Keratinocyte (primary cell): Measurements from ENCODE around the gene PRSS16. TPM values are rescaled to one million over a fixed set of nuclear protein-coding genes. Genes with fewer than 3 reads are reported as not detected.

ENCODE experiments used
- DNase-seq: peaks from one replicate; pipeline ENCODE4 v3.0.0-alpha.2; 2011; ENCODE audit warnings: low read depth, missing footprints, low spot score
- FAIRE-seq: peaks from 2 replicates; lab custom pipeline; 2011; peaks lifted over from hg19 to GRCh38; lab: Jason Lieb, UNC
- H2AFZ ChIP-seq: 2 replicates; pipeline ENCODE4 v1.6.0; 2012; ENCODE audit warnings: low read length, control low read depth, inconsistent platforms; ENCODE audit not compliant: control insufficient read depth
- H3K27ac ChIP-seq: 2 replicates; pipeline ENCODE4 v1.5.1; 2011; ENCODE audit warnings: low read length; ENCODE audit not compliant: control insufficient read depth, insufficient read depth
- H3K27me3 ChIP-seq: 3 replicates; pipeline ENCODE4 v1.6.0; 2011; ENCODE audit warnings: low read length; ENCODE audit not compliant: control insufficient read depth, insufficient read depth; ENCODE audit errors: extremely low read depth
- H3K36me3 ChIP-seq, 2 experiments: 2 replicates in 1 of 2; 3 replicates in 1 of 2; pipeline ENCODE4 v1.5.1; 2011; ENCODE audit warnings: low read length in 2 of 2, mild to moderate bottlenecking in 1 of 2; ENCODE audit not compliant: control insufficient read depth in 2 of 2, insufficient read depth in 2 of 2; ENCODE audit errors: extremely low read depth in 1 of 2
- H3K4me1 ChIP-seq: 3 replicates; pipeline ENCODE4 v1.5.1; 2011; ENCODE audit warnings: low read length; ENCODE audit not compliant: control insufficient read depth, insufficient read depth; ENCODE audit errors: extremely low read depth
- H3K4me2 ChIP-seq: 3 replicates; pipeline ENCODE4 v1.6.0; 2011; ENCODE audit warnings: low read depth, low read length; ENCODE audit not compliant: control insufficient read depth, insufficient read depth; ENCODE audit errors: extremely low read depth
- H3K4me3 ChIP-seq, 3 experiments: fragments of 200-600 bp in 1 of 3; sonication (generic) in 1 of 3; 2 replicates in 2 of 3; 3 replicates in 1 of 3; pipeline ENCODE4 v1.5.1; 2011 to 2016; ENCODE audit warnings: low read length in 3 of 3, mild to moderate bottlenecking in 3 of 3, control low read depth in 2 of 3, inconsistent platforms in 1 of 3, low read depth in 1 of 3, mixed read lengths in 1 of 3, mixed run types in 1 of 3, moderate library complexity in 1 of 3; ENCODE audit not compliant: control insufficient read depth in 2 of 3, insufficient read depth in 2 of 3; ENCODE audit errors: extremely low read depth in 1 of 3
- H3K79me2 ChIP-seq: 2 replicates; pipeline ENCODE4 v1.6.0; 2012; ENCODE audit warnings: low read length; ENCODE audit not compliant: control insufficient read depth, insufficient read depth
- H3K9ac ChIP-seq: 3 replicates; pipeline ENCODE4 v1.6.0; 2011; ENCODE audit warnings: low read length; ENCODE audit not compliant: control insufficient read depth, insufficient read depth; ENCODE audit errors: extremely low read depth
- H3K9me1 ChIP-seq: 3 replicates; pipeline ENCODE4 v1.6.0; 2011; ENCODE audit warnings: low read length; ENCODE audit not compliant: control insufficient read depth, insufficient read depth; ENCODE audit errors: extremely low read depth
- H3K9me3 ChIP-seq: 2 replicates; pipeline ENCODE4 v1.5.1; 2012; ENCODE audit warnings: low read depth, low read length; ENCODE audit not compliant: control insufficient read depth
- H4K20me1 ChIP-seq: 3 replicates; pipeline ENCODE4 v1.6.0; 2011; ENCODE audit warnings: low read length; ENCODE audit not compliant: control insufficient read depth, insufficient read depth; ENCODE audit errors: extremely low read depth
- EZH2 ChIP-seq: IDR thresholded peaks from one replicate; pipeline ENCODE4 v1.6.1; 2012; ENCODE audit warnings: inconsistent platforms, mild to moderate bottlenecking, low read length, moderate library complexity
- dilution Hi-C: fragments of 300-500 bp; cut with MboI; formaldehyde crosslinking; loops from one replicate; pipeline ENCODE4 v1.7.0; 2020; ENCODE audit warnings: low sequenced_read_pairs; ENCODE audit not compliant: extremely low pct_ligation_motif_present
- polyA plus RNA-seq, 5 experiments: library from polyadenylated mRNA; depleted of rRNA in 3 of 5; stranded (reverse) in 3 of 5; stranded (forward) in 1 of 5; unstranded in 1 of 5; fragments of >200 nt; gene quantifications; 1 replicate in 1 of 5; 2 replicates in 3 of 5; 3 replicates in 1 of 5; pipeline versions ENCODE4 v1.2.1 to v1.2.3, GENCODE V29; 2011 to 2012; ENCODE audit warnings: missing spikeins in 2 of 5, low read depth in 1 of 5, low replicate concordance in 1 of 5
- TF ChIP-seq, protein P1 (sequence below), 3 experiments: IDR thresholded peaks in 1 of 3; conservative IDR thresholded peaks in 1 of 3; optimal IDR thresholded peaks in 1 of 3; 2 replicates in 2 of 3; 3 replicates in 1 of 3; pipeline versions ENCODE3 to v1.5.1; 2011; ENCODE audit warnings: low read length in 3 of 3, mild to moderate bottlenecking in 3 of 3, moderate library complexity in 2 of 3, control low read depth in 1 of 3, inconsistent platforms in 1 of 3; ENCODE audit not compliant: insufficient read depth in 2 of 3; ENCODE audit errors: extremely low read depth in 1 of 3

PRSS16 gene
- polyA plus RNA-seq, 1 donor (not counting 4 experiments of a cell fraction or from before 2014, with no cell fraction given): 8.9 TPM

DNA sequence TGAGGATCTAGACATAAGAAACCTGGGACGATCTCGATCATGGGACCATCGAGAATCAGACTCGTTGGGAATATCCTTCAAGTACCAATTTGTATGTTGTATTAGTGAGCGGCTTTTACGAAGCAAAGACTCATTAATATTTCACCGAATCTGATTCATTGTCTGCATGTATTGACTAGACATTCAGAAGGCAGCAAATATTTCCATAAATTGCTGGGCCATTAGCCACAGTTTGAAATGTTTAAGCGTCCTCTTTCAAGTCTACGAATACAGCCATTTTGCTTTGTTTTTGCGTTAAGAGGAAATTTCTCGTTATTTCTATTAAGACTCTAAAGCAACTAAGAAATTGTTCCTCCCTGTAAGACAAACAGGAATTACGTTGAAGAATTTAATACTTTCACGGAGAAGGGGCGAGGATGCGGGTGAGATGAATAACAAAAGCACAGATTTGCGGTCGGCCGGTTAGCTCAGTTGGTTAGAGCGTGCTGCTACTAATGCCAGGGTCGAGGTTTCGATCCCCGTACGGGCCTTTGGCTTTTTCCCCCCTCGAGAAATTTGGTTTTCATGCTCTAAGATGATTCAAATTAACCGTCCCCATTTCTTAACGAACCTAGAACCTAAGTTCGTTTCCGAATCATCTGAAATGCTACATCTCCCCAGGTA is 46.1 kb downstream of the PRSS16 start:
- FAIRE-seq: no peak
- no peaks in the 10 kb centered on the region for H3K9me3 ChIP-seq
- H3K9me1 ChIP-seq: no peaks in the 10 kb centered on the region
- H2AFZ ChIP-seq: no peak overlapping the region
- no peak overlapping the region for H3K27ac ChIP-seq
- TF ChIP-seq EZH2: no peak
- TF ChIP-seq, protein P1, sequence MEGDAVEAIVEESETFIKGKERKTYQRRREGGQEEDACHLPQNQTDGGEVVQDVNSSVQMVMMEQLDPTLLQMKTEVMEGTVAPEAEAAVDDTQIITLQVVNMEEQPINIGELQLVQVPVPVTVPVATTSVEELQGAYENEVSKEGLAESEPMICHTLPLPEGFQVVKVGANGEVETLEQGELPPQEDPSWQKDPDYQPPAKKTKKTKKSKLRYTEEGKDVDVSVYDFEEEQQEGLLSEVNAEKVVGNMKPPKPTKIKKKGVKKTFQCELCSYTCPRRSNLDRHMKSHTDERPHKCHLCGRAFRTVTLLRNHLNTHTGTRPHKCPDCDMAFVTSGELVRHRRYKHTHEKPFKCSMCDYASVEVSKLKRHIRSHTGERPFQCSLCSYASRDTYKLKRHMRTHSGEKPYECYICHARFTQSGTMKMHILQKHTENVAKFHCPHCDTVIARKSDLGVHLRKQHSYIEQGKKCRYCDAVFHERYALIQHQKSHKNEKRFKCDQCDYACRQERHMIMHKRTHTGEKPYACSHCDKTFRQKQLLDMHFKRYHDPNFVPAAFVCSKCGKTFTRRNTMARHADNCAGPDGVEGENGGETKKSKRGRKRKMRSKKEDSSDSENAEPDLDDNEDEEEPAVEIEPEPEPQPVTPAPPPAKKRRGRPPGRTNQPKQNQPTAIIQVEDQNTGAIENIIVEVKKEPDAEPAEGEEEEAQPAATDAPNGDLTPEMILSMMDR (optimal IDR thresholded peaks at IDR 0.05 in 1 of 3, IDR thresholded peaks at IDR 0.05 in 1 of 3, conservative IDR thresholded peaks at IDR 0.05 in 1 of 3; ENCODE audit: extremely low read depth in 1 of 3, insufficient read depth in 2 of 3, low read length in 3 of 3): no peak
- dilution Hi-C loops: no loop called here
- no peaks in the 10 kb centered on the region for H3K36me3 ChIP-seq
- peaks cover 9% of the 10 kb centered on the region for H3K4me1 ChIP-seq
- H3K4me2 ChIP-seq: peak overlapping the region; percentile 93
- no peaks in the 10 kb centered on the region for H3K79me2 ChIP-seq
- H3K9ac ChIP-seq: no peak overlapping the region
- peak overlapping the region in 2 of 3 experiments; percentile 21 to 34 for H3K4me3 ChIP-seq
- H4K20me1 ChIP-seq: no peaks in the 10 kb centered on the region
- no peak for DNase-seq
- H3K27me3 ChIP-seq: peaks cover 4% of the 10 kb centered on the region

DNA sequence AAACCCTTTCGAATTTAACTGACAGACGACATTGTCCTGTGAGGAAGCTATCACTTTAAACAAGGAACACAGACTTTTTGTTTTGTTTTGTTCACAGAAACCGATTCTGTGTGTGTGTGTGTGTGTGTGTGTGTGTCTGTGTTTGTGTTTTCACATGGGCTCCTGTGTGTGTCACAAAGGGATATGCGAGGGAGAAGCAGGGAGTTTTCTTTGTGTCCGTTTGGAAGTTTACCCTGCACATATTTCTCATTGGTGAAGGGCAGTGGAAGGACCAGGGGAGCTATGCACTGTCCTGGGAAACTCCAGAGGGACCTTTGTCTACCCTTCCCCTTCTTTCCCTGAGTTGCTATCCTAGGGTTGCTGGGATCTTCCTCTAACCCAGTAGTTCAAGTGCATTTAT is 46.9 kb downstream of the PRSS16 start:
- Histone ChIP-seq H3K9me3 (no peaks in the 10 kb centered on the region), H2AFZ (no peak overlapping the region), H3K4me3 (peak overlapping the region in 1 of 3 experiments; percentile 1), H3K79me2 (no peaks in the 10 kb centered on the region), H4K20me1 (no peaks in the 10 kb centered on the region), H3K9me1 (no peaks in the 10 kb centered on the region), H3K36me3 (no peaks in the 10 kb centered on the region), H3K9ac (no peak overlapping the region), H3K4me1 (peaks cover 9% of the 10 kb centered on the region), H3K27ac (no peak overlapping the region), H3K4me2 (peak overlapping the region; percentile 93), H3K27me3 (no peaks in the 10 kb centered on the region)
- FAIRE-seq: no peak
- TF ChIP-seq, protein P1 (optimal IDR thresholded peaks at IDR 0.05 in 1 of 3, IDR thresholded peaks at IDR 0.05 in 1 of 3, conservative IDR thresholded peaks at IDR 0.05 in 1 of 3; ENCODE audit: extremely low read depth in 1 of 3, insufficient read depth in 2 of 3, low read length in 3 of 3): no peak
- TF ChIP-seq EZH2: no peak
- dilution Hi-C loops: no loop called here
- DNase-seq: no peak
